Activated CD4-positive, alpha-beta T cell treated with anti-CD3 and anti-CD28 coated beads, Interleukin-2, amount 10 ng/mL, durations not matched to agents 24 days and 14 days (primary cell): ENCODE data around the gene FKRP. TPM values are rescaled to one million over a fixed set of nuclear protein-coding genes. Genes with fewer than 3 reads are reported as not detected.

Experiments used
- DNase-seq: peaks from one replicate; pipeline ENCODE4 v3.0.0; 2022
- H3K27ac Mint-ChIP-seq: one replicate; pipeline ENCODE4 v1.8.0; 2022; ENCODE audit warnings: mild to moderate bottlenecking, mixed read lengths
- H3K27me3 Mint-ChIP-seq: one replicate; pipeline ENCODE4 v1.8.0; 2022; ENCODE audit warnings: mixed read lengths
- H3K36me3 Mint-ChIP-seq: one replicate; pipeline ENCODE4 v1.8.0; 2022; ENCODE audit warnings: low read depth, mild to moderate bottlenecking, mixed read lengths
- H3K4me1 Mint-ChIP-seq: one replicate; pipeline ENCODE4 v1.8.0; 2021; ENCODE audit warnings: mixed read lengths
- H3K4me3 Mint-ChIP-seq: one replicate; pipeline ENCODE4 v1.8.0; 2022; ENCODE audit warnings: mild to moderate bottlenecking, moderate library complexity, mixed read lengths
- H3K9me3 Mint-ChIP-seq: one replicate; pipeline ENCODE4 v1.8.0; 2021; ENCODE audit warnings: mixed read lengths
- intact Hi-C: fragments of 100-400 bp; cut with micrococcal nuclease; formaldehyde crosslinking; loops from one replicate; pipeline ENCODE4 v1.15.1; 2023
- total RNA-seq: library from RNA; stranded (reverse); gene quantifications from 2 replicates; pipeline ENCODE4 v1.2.3, GENCODE V29; 2022

Gene FKRP
- total RNA-seq, 1 donor from 2014 or later, result 20.8 TPM

- H3K4me3 Mint-ChIP-seq, result no peak overlapping the region
- peaks cover 58% of the 10 kb centered on the region for H3K36me3 Mint-ChIP-seq
- peak overlapping the region; percentile 55 for H3K27ac Mint-ChIP-seq
- intact Hi-C loops, result no loop called here
- H3K9me3 Mint-ChIP-seq, result no peaks in the 10 kb centered on the region
- H3K4me1 Mint-ChIP-seq, result peaks cover 20% of the 10 kb centered on the region
- no peak for DNase-seq
- no peaks in the 10 kb centered on the region for H3K27me3 Mint-ChIP-seq
Observed at GRCh38 chr19:46731584-46731983, 14.3 kb upstream of the FKRP start.

- intact Hi-C loops, result no loop called here
- peak overlapping the region; percentile 1 for H3K4me3 Mint-ChIP-seq
- H3K36me3 Mint-ChIP-seq, result peaks cover 57% of the 10 kb centered on the region
- no peak for DNase-seq
- peak overlapping the region; percentile 55 for H3K27ac Mint-ChIP-seq
- H3K27me3 Mint-ChIP-seq, result no peaks in the 10 kb centered on the region
- H3K9me3 Mint-ChIP-seq, result no peaks in the 10 kb centered on the region
- peaks cover 20% of the 10 kb centered on the region for H3K4me1 Mint-ChIP-seq
Observed at GRCh38 chr19:46732172-46732938, 13.5 kb upstream of the FKRP start.

DNA sequence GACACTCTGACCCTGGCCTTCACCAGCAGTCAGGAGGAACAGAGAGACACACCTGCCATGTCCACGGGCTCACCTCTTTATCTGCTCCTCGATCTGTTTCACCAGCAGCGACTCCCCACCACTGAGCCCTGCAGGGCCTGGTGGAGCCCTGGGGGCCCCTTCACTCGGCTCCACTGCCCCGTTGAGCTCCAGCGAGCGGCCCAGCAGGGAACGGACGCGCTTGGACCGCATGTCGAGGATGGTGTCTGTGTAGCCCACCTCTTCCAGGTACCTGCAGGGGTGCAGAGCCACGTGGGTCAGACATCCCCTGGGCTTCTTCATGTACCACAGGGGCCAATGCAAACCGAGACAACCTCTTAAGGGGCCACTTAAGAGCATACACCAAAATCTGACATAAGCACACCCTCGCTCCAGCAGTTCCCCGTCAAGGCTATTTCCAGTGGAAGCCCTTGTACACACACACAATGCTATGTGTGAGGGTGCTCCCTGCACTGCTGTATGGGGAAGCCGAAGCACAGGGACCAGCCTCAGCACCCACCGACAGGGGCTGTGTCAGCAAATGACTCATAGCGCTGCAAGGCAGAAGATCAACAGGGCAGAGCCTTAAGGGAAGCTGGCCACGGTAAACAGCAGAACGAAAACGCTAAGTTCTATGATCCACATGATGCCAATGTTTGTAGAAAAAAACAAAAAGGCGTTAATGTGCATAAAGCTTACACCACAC lies 12.7 kb upstream of the FKRP start:
- H3K27me3 Mint-ChIP-seq, result no peaks in the 10 kb centered on the region
- no peak for DNase-seq
- H3K36me3 Mint-ChIP-seq, result peaks cover 61% of the 10 kb centered on the region
- no peak overlapping the region for H3K27ac Mint-ChIP-seq
- no peak overlapping the region for H3K4me3 Mint-ChIP-seq
- H3K9me3 Mint-ChIP-seq, result no peaks in the 10 kb centered on the region
- peaks cover 20% of the 10 kb centered on the region for H3K4me1 Mint-ChIP-seq
- intact Hi-C loops, result no loop called here

GRCh38 chr19:46733690-46734292 lies 12.1 kb upstream of the FKRP start:
- Mint-ChIP-seq H3K9me3 (no peaks in the 10 kb centered on the region), H3K27ac (no peak overlapping the region)

GRCh38 chr19:46736531-46737297 lies 9.1 kb upstream of the FKRP start:
- no peak overlapping the region for H3K27ac Mint-ChIP-seq
- intact Hi-C loops, result no loop called here

More at GRCh38 chr19:46733690-46734292, 12.1 kb upstream of the FKRP start:
- no peak overlapping the region for H3K4me3 Mint-ChIP-seq
- intact Hi-C loops, result no loop called here
- H3K36me3 Mint-ChIP-seq, result peaks cover 60% of the 10 kb centered on the region
- no peaks in the 10 kb centered on the region for H3K27me3 Mint-ChIP-seq
- DNase-seq, result no peak
- peaks cover 17% of the 10 kb centered on the region for H3K4me1 Mint-ChIP-seq

GRCh38 chr19:46737298-46737654 lies 8.6 kb upstream of the FKRP start:
- H3K4me3 Mint-ChIP-seq, result no peak overlapping the region
- no peaks in the 10 kb centered on the region for H3K27me3 Mint-ChIP-seq
- no peak overlapping the region for H3K27ac Mint-ChIP-seq
- H3K9me3 Mint-ChIP-seq, result no peaks in the 10 kb centered on the region
- intact Hi-C loops, result no loop called here
- peaks cover 42% of the 10 kb centered on the region for H3K36me3 Mint-ChIP-seq
- no peak for DNase-seq
- H3K4me1 Mint-ChIP-seq, result peaks cover 8% of the 10 kb centered on the region

More at GRCh38 chr19:46736531-46737297, 9.1 kb upstream of the FKRP start:
- H3K9me3 Mint-ChIP-seq, result no peaks in the 10 kb centered on the region
- DNase-seq, result no peak
- peaks cover 12% of the 10 kb centered on the region for H3K4me1 Mint-ChIP-seq
- no peaks in the 10 kb centered on the region for H3K27me3 Mint-ChIP-seq
- peaks cover 48% of the 10 kb centered on the region for H3K36me3 Mint-ChIP-seq
- no peak overlapping the region for H3K4me3 Mint-ChIP-seq

DNA sequence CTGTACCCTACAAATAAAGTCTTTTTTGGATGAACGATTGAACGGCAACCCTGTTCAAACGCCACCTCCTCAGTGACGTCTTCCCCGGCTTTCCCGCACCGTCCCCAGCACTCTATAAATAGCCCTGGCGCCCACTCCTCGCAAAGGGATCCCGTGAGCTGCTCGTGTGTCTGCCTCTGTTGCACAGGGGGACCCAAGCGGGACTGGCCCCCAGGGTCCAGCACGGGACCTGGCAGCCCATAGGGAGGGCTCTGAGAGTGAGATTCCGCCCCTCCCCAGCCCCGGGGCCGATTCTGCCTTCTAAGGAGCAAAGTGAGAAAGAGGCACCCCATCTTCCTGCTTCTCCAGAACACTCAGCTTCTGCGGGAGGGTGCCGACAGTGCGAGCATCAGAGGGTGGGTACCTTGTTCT lies 8.1 kb upstream of the FKRP start:
- no peak for DNase-seq
- no peaks in the 10 kb centered on the region for H3K9me3 Mint-ChIP-seq
- no peak overlapping the region for H3K27ac Mint-ChIP-seq
- H3K36me3 Mint-ChIP-seq, result peaks cover 39% of the 10 kb centered on the region
- H3K4me1 Mint-ChIP-seq, result peaks cover 10% of the 10 kb centered on the region
- intact Hi-C loops, result no loop called here
- H3K27me3 Mint-ChIP-seq, result no peaks in the 10 kb centered on the region
- H3K4me3 Mint-ChIP-seq, result no peak overlapping the region

DNA sequence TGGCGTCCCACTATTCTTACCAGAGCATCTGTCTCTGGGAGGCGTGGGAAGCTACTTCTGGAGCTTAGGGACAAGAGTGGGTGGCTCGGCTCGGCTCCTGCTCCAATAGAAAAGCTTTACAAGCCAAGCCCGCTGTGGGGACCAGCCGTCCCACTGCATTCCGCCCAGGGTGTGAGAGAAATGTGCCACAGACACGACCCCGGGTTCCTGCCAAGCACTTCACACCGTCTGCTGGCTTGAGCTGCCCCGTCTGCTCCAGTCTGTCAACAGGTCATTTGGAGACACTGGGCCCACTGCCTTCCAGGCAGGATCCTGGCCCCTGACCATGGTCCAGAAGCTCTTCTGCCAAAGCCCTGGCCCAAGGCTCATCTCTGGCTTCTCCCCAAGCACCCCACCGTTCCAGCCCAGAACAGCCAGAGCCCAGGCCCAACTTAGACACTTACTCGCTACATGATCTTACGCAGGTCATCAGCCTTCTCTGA lies 6.5 kb upstream of the FKRP start:
- Mint-ChIP-seq H3K4me1 (peaks cover 20% of the 10 kb centered on the region), H3K27me3 (no peaks in the 10 kb centered on the region), H3K27ac (no peak overlapping the region), H3K9me3 (no peaks in the 10 kb centered on the region), H3K36me3 (peaks cover 30% of the 10 kb centered on the region), H3K4me3 (no peak overlapping the region)
- intact Hi-C loops, result no loop called here
- no peak for DNase-seq

GRCh38 chr19:46741447-46741846 lies 4.4 kb upstream of the FKRP start:
- intact Hi-C loops, result no loop called here
- Mint-ChIP-seq H3K27me3 (no peaks in the 10 kb centered on the region), H3K4me3 (no peak overlapping the region), H3K27ac (no peak overlapping the region), H3K36me3 (peaks cover 30% of the 10 kb centered on the region), H3K4me1 (peaks cover 28% of the 10 kb centered on the region), H3K9me3 (no peaks in the 10 kb centered on the region)
- no peak for DNase-seq

DNA sequence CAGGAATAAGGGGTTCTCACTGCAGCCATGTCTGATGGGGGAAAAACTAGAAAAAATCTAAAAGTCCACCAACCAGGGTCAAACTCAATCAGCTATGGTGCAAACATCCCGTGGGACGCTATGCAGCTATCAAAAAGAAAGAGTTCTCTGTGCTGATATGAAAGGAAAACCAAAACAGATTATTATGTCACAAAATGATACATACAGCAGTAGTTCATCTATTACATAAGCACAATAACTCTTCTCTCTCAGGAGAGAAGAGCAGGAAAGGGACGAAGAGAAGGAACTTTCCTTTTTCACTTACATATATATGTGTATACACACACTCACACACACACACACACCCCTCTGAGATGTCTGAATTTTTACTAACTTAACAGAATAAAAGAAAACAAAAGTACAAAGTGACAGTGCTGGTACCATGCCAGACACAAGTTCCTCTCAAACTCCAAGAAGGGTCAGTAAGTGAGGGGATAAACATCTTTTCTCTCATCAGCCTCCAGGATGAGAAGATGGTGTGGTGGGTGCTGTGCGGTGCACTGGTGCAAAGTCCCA lies 2.9 kb upstream of the FKRP start:
- Mint-ChIP-seq H3K36me3 (peaks cover 18% of the 10 kb centered on the region), H3K4me1 (peaks cover 34% of the 10 kb centered on the region), H3K27ac (peak overlapping the region; percentile 53), H3K4me3 (no peak overlapping the region), H3K27me3 (no peaks in the 10 kb centered on the region), H3K9me3 (no peaks in the 10 kb centered on the region)
- intact Hi-C loops, result no loop called here
- no peak for DNase-seq

- H3K9me3 Mint-ChIP-seq, result no peaks in the 10 kb centered on the region
- H3K4me1 Mint-ChIP-seq, result peaks cover 38% of the 10 kb centered on the region
- DNase-seq, result no peak
- H3K27ac Mint-ChIP-seq, result no peak overlapping the region
- H3K27me3 Mint-ChIP-seq, result no peaks in the 10 kb centered on the region
- intact Hi-C loops, result no loop called here
- H3K4me3 Mint-ChIP-seq, result peak overlapping the region; percentile 93
- H3K36me3 Mint-ChIP-seq, result peaks cover 16% of the 10 kb centered on the region
Observed at GRCh38 chr19:46744005-46744691, 1.7 kb upstream of the FKRP start.

DNA sequence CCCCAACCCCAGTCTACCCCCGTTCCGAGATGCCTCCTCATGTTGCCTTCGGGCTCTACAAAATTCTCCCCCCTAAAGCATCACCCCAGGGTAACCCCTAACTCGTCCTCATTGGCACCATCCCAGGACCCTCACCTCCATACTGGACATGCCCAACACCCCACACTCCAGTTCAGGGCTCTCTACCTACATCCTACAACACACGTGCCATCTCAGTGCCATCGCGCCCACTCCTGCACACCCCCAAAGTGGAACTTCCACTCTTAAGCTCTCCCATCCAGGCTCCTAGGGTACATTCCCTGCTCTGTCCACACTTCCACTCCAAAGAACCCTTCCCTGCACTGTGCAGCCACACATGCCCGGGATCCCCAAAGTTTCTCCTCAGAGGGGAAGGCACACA lies 827 bp upstream of the FKRP start:
- peak overlapping the region; percentile 93 for H3K4me3 Mint-ChIP-seq
- peak overlapping the region; percentile 91 for H3K27ac Mint-ChIP-seq
- peaks cover 15% of the 10 kb centered on the region for H3K36me3 Mint-ChIP-seq
- no peaks in the 10 kb centered on the region for H3K27me3 Mint-ChIP-seq
- peaks cover 37% of the 10 kb centered on the region for H3K4me1 Mint-ChIP-seq
- intact Hi-C loops, result loop anchor here (5.0 kb wide), 1 partner anchor 33 kb away; no protein-coding TSS in a partner anchor
- no peak for DNase-seq
- no peaks in the 10 kb centered on the region for H3K9me3 Mint-ChIP-seq
